HG02852 (cell line): ENCODE measurements around the gene VDAC1.
A peak's percentile ranks its signal among the peaks of the same experiment; 100 is the strongest.
"Not testable (repeated sequence)": the region's sequence is repeated elsewhere in the genome, so short reads cannot be mapped to it uniquely, and the experiment has no call there.

Source experiments
- ATAC-seq: cut with Tn5 transposase; IDR thresholded peaks from one replicate; pipeline ENCODE4 v1.9.1; 2021; ENCODE audit warnings: mild to moderate bottlenecking, moderate library complexity; ENCODE audit not compliant: unreplicated experiment

Gene VDAC1

DNA sequence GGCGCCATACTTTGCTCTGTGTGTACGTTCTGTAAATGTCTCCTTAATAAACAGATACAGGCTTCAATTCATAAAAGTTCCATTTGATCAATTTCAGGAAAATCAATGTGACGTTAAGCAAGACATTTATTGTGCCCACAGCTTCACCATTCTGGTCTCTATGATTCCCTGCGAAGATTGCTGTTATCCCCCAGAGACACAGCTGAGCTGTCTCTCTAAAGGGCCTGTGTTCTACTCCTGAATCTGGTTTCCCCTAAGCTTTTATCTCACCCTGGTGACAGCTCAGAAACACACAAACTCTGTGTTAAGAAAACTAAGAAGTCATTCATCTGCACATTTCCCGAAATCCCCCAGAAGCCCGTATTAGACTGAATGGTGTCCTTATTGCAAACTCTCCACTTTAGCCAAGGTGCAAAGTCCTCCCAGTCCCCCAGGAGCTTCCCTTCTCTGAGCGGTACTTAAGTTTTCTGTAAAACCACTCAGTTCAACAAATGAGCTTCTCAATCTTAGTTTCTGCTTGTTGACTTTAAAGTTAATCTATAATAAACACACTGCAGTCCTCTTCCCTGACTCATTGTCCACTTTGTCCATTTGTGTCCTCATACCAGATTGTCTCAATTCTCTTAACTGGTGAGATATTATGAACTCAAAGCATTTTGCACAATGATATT lies 35.0 kb downstream of the VDAC1 start:
- no peak for ATAC-seq

DNA sequence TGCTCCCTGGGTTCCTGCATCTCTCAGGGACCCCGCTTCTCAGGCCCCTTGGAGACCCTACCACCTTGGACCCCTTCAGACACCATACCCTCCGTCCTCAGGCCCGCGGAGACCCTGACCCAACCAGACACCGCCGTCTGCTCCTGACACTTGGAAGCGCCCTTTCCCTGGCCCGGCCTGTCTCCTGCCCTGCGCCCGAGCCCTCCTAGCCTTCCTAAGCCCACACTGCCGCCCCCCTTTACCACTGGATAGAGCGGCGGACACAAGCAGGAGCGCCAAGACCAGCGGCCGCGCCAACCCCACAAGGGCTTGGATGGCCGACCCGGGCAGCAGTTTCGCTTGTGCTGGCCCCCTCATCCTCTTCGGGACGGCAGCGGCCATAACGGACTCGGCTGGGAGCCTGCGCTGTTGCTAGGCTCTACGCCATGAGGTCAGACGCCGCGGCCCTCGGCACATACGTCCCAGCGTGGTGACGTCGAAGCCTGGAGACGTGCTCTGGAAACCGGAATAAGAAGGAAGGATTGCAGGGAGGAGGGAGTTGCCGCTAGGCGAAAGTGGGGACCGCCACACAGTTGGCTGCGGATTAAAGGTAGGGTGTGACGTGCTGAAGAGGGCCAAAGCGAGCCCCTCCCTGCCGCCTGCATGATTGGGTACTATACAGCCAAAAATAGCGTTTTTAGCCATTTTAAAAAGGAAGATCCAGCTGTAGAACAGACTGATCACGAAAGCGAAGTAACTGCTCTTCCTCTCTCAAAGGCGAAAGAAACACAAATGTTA lies 36.4 kb downstream of the VDAC1 start, which contains the start of gene C5orf15:
C5orf15 (minus strand) TSS at position 422 of the 777 bp plus-strand sequence; CDS start at position 381, 41 bp downstream.
- ATAC-seq, result peak; percentile 95

DNA sequence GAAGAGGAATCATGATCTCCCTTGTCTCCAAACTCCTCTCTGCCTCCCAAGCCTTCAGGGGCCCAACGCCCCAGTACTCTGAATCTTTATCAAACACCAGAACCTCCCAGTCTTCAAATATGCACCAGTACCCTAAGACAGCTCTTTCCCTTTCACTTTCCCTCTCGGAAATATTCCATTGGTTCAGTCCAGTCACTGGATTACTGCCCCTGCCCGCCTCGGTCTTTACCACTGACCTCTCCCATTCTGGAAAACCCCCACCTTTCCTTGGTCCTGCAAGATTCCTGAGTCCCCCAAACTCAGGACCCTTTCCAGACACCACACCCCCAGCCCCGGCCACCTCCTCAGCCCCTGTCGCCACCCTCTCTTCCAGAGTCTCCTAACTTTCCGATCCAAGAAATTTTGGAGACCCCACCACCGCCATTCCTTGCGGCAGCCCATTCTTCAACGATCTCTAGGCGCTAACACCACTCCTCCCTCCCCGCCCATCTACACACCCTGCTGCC lies 37.0 kb downstream of the VDAC1 start:
- ATAC-seq, result no peak

DNA sequence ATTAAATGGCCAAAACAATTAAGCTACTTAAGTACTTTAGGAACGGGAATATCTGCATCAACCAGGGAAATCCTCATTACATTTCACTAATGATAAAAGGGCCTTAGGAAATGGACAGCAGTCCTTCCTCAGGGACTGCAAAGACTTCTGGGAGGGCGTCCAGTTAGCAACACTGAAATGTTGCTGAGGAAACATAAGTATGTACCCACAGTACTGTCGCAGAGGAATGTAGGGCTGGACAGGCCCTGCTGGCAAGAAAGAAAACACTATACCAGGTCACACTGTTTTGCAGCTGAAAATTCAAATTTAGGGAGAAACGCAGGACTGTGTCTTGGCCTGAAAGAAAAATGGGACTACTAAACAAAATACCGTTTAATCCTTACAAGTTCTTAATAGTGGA lies 37.7 kb downstream of the VDAC1 start:
- no peak for ATAC-seq

DNA sequence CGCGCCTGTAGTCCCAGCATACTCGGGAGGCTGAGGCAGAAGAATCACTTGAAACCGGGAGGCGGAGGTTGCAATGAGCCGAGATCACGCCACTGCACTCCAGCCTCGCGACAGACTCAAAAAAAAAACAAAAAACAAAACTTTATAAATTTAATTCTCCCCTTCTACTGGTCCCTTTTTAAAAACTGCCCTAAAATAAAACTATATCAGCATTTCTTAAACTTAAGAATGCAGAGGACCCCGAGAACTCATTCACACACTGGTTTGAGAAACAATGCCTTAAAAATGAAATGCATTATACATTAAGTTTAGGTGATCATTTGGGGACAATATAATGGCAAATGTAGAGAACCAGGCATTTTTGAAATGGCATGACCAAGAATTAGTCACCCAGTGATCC lies 38.7 kb downstream of the VDAC1 start:
- ATAC-seq, result no peak

DNA sequence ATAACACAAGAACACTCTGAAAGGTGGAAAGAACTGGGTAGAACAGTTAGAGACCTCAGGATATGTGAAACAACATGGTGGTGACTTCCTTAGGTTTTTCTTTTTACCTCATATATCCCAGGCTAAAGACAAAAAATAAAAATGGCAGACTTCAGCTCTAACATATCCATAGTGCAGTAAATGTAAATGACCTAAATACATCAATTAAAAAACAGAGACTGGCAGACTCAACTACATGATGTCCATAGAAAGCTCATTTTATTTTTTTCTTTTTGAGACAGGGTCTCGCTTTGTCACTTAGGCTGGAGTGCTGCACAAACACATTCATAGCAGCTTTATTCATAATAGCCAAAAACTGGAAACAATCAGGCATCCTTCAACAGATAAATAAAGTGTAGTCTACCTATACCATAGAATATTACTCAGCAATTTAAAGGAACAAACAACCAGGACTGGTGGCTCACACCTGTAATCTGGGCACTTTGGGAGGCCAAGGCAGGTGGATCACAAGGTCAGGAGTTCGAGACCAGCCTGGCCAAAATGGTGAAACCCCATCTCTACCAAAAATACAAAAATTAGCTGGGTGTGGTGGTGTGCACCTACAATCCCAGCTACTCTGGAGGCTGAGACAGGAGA lies 41.2 kb downstream of the VDAC1 start:
- no peak for ATAC-seq

DNA sequence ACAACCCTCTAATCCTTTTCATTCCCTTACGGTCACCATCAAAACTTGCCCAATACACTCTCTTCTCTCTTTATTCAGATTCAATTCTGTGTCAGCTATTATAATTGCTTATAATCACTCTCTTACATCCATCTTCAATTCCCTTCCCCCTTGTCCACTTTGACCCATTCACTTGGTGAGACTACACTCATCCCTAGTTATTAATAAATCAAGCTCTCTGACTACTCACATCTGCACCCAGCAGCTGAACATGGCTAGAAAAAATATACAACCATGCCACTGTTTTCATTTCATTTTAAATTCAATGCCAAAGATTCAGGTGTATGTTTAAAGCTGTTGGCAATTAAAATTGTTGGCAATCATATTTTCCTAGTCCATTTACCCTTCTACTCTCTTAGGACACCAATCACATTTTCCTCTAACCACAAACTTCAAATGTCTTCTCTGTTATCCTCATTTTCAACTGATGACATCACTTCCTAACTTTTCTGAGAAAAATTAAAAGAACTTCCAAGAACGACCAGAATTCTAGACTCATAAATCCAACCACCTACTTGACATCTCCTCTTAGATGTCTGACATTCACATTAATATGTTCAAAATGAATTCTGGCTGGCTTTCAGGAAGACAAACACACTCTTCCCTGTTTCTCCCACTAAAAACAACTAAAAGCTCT lies 41.8 kb downstream of the VDAC1 start:
- no peak for ATAC-seq

DNA sequence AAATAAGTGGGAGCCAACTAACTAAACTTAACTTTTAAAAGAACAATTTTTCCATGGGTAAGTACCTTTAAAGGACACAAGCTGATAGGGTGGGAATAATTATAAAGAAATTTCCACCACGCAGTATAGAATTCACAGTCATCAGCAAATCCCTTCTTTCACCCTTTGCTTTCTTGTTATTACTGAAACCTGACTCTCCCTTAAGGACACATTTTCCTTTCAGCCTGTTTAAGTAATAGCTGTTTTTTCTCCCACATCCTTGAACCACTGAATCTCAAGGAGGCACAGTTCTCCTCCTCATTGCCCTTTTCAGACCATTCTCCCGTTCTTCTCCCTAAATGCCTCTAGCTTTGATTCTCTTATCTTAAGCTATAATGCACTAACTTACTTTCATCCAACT lies 42.6 kb downstream of the VDAC1 start:
- ATAC-seq, result no peak

DNA sequence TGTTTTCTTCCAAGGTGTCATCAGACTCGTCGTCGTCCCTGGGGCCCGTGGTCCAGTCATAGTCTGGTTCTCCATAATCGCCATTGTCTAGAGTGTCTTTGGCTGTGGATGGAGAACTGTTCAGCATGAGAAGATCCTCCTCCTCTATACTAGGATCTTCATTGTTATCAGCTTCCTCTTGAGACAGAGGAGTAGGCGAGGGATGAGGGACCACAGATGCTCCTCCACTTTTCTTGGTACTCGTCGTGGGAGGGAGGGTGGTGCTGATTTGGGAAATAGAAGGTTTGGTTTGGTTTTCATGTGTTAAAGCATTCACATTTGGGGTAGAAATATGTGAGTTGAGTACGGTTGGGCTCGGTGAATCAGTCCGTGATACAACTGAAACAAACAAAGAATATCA lies 45.1 kb downstream of the VDAC1 start:
- ATAC-seq, result no peak

DNA sequence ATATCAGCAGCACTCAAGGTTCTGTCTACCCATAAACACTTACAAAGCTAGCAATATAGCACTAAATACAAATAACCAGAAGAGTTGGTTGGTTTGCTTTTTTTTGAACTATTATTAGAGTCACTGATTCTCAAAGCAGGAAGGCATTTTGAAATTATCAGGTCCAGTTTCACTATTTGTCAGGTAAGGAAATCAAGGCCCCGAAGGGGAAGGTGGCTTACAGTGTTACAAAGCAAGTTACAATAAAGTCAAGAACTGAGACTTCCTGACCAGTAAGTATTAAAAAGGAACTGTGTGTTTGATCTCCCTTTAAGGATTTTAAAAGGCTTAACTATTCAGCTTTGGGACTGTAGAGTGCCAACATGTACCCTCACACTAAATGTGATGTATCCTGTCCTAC lies 47.2 kb downstream of the VDAC1 start:
- peak; percentile 73 for ATAC-seq

DNA sequence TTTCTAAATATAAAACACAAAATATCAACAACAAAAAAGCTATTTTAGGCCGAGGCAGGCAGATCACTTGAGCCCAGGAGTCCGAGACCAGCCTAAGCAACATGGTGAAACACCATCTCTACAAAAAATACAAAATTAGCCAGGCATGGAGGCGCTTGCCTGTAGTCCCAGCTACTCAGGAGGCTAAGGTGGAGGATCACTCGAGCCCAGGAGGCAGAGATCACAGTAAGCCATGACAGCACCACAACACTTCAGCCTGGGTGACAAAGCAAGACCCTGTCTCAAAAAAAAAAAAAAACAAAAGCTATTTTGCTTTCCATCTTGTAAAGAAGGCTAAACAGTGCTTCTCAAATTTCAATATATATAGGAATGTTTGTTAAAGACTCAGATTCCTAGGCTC lies 47.7 kb downstream of the VDAC1 start:
- peak; percentile 19 for ATAC-seq

DNA sequence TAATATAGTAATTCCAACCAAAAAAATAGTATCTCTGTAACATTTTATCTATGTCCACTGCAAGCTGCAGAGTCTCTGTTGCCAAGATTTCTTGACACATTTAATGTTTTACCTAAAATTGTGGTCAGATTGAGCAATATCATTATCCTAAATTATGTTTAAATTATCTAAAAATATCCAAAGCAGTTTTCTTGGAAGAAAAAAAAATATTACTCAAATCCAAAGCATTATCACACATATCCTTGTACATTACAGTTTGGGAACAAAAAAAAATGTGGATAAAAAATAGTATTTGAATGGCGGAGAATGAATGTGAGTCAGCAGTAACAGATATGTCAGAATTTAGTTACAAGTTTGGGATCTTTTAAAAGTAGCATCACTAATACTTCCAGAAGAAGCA lies 48.6 kb downstream of the VDAC1 start:
- not testable (repeated sequence) for ATAC-seq

DNA sequence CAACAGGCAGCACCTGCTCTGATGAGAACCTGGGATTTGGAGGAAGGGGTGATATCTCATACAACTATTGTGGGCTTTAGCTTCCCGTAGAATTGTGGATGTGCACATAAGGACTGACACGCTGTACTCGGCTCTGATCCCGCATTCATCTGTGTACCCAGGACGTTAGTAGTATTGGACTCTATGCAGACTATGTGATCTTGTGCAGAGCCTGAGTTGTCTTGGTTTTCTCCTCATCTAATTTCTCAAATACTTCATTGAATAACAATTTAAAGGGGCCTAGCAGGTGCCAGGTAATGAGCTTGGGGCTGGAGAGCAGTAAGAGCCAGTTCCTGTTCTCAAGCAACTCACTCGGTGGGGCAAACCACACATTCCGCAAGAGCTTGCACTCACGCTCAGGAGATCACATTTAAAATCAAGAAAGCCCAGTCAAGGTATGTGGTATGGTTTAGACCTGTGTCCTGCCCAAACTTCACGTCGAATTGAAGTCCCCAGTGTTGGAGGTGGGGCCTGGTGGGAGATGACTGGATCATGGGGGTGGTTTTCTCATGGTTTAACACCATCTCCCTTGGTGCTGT lies 51.1 kb downstream of the VDAC1 start:
- ATAC-seq, result no peak

DNA sequence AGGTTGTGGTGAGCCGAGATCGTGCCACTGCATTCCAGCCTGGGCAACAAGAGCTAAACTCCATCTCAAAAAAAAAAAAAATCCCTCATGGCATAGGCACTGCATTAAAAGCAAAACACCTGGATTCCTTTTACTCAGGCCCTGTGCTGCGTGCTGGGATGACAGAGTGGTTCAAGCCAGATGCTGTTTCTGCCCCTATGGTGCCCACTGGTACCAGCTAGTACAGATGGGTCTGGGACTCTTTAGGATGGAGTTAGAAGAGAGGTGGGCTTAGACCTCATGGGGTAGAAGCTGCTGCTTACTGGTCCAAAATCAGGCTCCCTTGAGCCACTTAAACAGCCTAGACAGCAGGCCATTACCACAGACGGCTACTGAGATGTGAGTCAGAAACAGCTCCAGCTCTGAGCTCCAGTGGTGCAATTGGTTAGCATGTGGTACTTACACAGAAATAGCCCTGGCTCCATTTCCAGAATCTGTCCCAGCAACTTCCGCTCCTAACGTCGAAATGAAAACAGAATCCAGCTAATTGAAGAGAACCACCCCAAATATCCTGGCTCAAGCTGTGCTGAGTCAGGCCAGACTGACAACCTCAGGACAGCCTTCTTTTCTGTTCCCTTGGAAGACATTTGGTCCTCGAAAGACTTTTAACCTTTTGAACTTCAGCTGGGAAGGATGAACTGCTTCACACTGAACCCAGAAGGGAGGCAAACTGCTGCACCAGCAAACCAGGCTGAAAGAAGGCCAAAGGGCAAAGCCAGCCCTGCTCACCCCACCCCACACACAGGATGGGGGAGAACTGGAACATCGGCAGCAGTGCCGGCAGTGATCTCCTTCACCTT lies 51.8 kb downstream of the VDAC1 start:
- ATAC-seq, result no peak

DNA sequence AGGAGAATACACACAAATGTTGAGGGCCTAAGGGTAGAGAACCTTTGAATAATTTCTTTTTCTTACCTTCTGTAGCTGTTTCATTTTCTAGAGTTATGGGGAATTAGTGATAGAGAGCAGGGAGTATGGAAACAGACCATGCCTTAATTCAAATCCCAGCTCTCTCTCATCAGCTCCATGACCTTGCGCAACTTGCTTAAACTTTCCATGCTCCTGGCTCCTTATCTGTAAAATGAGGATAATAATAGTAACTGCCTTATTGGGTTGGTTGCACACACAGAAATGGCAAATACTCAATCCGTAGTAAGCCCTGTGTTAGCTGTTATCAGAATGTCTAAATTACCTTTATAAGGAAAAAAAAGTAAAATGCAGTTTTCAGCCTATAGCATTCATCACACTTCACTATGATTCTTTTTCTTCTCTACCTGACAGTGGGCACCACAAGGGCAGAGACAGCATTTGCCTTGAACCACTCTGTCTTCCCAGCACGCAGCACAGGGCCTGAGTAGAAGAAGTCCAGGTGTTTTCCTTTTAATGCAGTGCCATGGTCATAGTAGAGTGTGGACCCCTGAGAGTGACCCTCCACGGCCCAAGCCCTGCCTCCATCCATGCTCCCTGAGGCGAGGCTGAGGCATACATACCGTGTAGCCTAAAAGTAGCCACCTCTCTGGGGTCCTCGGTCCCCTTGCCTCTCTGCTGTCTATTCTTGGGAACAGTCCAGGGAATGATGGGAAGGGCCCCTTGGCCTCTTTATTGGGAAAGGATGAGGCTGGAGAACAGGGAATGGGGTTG lies 53.8 kb downstream of the VDAC1 start:
- no peak for ATAC-seq

DNA sequence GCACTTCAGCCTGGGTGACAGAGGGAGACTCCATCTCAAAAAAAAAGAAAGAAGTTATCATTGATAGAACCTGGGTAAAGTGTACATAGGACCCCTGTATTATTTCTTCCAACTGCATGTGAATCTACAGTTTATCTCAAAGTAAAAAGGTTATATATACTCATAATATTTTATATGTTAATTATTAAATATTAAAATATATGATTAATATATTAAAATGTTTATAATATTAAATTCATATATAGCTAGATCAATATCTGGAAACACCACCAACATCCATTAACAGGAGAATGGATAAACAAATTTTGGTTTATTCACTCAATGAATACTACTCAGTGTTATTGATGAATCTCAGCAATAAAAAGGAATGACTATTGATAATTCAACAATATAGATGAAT lies 56.1 kb downstream of the VDAC1 start:
- no peak for ATAC-seq

DNA sequence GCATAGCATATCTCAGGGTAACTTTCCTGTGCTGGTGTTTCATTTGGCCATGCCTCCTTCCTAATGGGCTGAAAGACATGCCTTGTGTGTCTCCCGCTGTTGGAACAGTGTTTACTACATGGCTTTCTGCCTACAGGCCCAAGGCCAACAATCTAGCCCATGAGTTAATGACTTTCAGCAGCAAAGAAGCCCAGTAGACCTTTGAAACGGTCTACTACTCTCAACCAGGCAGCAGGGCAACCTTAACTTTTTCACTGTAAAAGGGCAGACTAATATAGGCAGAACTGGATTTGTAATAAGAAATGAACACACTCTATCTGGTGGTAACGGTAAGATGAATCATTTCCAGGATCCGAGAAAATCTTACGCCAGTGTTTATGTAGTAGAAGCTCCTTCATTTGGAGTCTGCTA lies 57.3 kb downstream of the VDAC1 start:
- ATAC-seq, result no peak

DNA sequence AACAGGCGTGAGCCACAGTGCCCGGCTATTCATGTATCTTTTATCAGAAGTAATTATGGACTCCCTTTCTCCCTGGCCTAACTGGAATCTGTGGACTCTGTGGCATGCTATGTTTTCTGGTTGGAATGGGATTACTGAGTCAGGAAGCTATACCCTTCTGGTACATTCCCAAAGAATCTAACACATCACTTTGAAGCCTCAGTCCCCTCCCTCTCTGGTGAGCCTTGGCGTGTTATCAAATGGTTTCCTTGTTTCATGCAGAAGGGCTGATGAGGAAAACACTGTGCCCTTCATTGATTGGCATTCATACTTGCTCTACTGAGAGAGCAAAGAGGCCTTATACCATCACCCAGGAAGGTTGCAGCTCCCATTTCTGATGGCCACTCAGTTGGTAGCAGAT lies 59.2 kb downstream of the VDAC1 start:
- no peak for ATAC-seq
